Measurements from ENCODE around the gene SOCS1.

SOCS1 gene

GRCh38 chr16:11245988-11246387 is 10.0 kb downstream of the SOCS1 start:
- DNase-seq (ENCODE audit: low read depth, low spot score) = no peak

GRCh38 chr16:11245222-11245737 is 10.7 kb downstream of the SOCS1 start:
- no peak for DNase-seq (ENCODE audit: low read depth, low spot score)

- DNase-seq (ENCODE audit: low read depth, low spot score) = no peak
Measured at GRCh38 chr16:11242658-11243057, 13.3 kb downstream of the SOCS1 start.

GRCh38 chr16:11241480-11242204 is 14.4 kb downstream of the SOCS1 start:
- DNase-seq (ENCODE audit: low read depth, low spot score) = no peak

- DNase-seq (ENCODE audit: low read depth, low spot score) = no peak
Measured at GRCh38 chr16:11240636-11241473, 15.1 kb downstream of the SOCS1 start.

- DNase-seq (ENCODE audit: low read depth, low spot score) = no peak
Measured at GRCh38 chr16:11239644-11240632, 16.1 kb downstream of the SOCS1 start.

- no peak for DNase-seq (ENCODE audit: low read depth, low spot score)
Measured at GRCh38 chr16:11238272-11239202, 17.5 kb downstream of the SOCS1 start.

- no peak for DNase-seq (ENCODE audit: low read depth, low spot score)
Measured at GRCh38 chr16:11236461-11237254, 19.3 kb downstream of the SOCS1 start.

- no peak for DNase-seq (ENCODE audit: low read depth, low spot score)
Measured at GRCh38 chr16:11235703-11235991, 20.4 kb downstream of the SOCS1 start.

- no peak for DNase-seq (ENCODE audit: low read depth, low spot score)
Measured at GRCh38 chr16:11234884-11235702, 20.9 kb downstream of the SOCS1 start.

GRCh38 chr16:11233727-11234376 is 22.2 kb downstream of the SOCS1 start:
- no peak for DNase-seq (ENCODE audit: low read depth, low spot score)

- DNase-seq (ENCODE audit: low read depth, low spot score) = no peak
Measured at GRCh38 chr16:11232852-11233726, 22.9 kb downstream of the SOCS1 start.

- no peak for DNase-seq (ENCODE audit: low read depth, low spot score)
Measured at GRCh38 chr16:11232302-11232851, 23.6 kb downstream of the SOCS1 start.

GRCh38 chr16:11231367-11231970 is 24.5 kb downstream of the SOCS1 start:
- DNase-seq (ENCODE audit: low read depth, low spot score) = no peak

- no peak for DNase-seq (ENCODE audit: low read depth, low spot score)
Measured at GRCh38 chr16:11229906-11230305, 26.1 kb downstream of the SOCS1 start.

- no peak for DNase-seq (ENCODE audit: low read depth, low spot score)
Measured at GRCh38 chr16:11229432-11229831, 26.6 kb downstream of the SOCS1 start.
